ENCODE results near the gene HCN2. TPM values are rescaled to one million over a fixed set of nuclear protein-coding genes. Genes with fewer than 3 reads are reported as not detected.

HCN2 gene
- total and polyA plus RNA-seq, 2 of the 8 experiments (the other 6 are each of a cell fraction or from before 2014, with no cell fraction given) = 1.0 to 4.0 TPM

DNA sequence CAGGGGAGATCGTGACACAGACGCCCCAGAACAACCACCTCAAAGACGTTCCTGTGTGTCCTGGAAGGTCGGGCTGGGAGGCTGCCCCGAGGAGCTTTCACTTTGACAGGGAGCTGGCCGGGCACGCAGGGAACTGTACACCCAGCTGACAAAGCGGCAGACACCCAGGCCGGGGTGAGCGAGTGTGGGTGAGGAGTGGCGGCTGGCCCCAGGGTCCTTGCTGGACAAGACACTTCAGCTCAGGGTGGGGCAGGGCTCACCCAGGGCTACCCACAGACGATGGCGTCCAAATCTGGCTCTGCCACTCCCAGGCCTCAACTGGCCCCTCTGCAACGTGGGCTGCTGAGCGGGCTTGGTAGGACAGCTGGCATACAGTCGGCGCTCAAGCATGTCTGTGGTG, 52.0 kb downstream of the HCN2 start (continued):
- TF ChIP-seq, protein P1, sequence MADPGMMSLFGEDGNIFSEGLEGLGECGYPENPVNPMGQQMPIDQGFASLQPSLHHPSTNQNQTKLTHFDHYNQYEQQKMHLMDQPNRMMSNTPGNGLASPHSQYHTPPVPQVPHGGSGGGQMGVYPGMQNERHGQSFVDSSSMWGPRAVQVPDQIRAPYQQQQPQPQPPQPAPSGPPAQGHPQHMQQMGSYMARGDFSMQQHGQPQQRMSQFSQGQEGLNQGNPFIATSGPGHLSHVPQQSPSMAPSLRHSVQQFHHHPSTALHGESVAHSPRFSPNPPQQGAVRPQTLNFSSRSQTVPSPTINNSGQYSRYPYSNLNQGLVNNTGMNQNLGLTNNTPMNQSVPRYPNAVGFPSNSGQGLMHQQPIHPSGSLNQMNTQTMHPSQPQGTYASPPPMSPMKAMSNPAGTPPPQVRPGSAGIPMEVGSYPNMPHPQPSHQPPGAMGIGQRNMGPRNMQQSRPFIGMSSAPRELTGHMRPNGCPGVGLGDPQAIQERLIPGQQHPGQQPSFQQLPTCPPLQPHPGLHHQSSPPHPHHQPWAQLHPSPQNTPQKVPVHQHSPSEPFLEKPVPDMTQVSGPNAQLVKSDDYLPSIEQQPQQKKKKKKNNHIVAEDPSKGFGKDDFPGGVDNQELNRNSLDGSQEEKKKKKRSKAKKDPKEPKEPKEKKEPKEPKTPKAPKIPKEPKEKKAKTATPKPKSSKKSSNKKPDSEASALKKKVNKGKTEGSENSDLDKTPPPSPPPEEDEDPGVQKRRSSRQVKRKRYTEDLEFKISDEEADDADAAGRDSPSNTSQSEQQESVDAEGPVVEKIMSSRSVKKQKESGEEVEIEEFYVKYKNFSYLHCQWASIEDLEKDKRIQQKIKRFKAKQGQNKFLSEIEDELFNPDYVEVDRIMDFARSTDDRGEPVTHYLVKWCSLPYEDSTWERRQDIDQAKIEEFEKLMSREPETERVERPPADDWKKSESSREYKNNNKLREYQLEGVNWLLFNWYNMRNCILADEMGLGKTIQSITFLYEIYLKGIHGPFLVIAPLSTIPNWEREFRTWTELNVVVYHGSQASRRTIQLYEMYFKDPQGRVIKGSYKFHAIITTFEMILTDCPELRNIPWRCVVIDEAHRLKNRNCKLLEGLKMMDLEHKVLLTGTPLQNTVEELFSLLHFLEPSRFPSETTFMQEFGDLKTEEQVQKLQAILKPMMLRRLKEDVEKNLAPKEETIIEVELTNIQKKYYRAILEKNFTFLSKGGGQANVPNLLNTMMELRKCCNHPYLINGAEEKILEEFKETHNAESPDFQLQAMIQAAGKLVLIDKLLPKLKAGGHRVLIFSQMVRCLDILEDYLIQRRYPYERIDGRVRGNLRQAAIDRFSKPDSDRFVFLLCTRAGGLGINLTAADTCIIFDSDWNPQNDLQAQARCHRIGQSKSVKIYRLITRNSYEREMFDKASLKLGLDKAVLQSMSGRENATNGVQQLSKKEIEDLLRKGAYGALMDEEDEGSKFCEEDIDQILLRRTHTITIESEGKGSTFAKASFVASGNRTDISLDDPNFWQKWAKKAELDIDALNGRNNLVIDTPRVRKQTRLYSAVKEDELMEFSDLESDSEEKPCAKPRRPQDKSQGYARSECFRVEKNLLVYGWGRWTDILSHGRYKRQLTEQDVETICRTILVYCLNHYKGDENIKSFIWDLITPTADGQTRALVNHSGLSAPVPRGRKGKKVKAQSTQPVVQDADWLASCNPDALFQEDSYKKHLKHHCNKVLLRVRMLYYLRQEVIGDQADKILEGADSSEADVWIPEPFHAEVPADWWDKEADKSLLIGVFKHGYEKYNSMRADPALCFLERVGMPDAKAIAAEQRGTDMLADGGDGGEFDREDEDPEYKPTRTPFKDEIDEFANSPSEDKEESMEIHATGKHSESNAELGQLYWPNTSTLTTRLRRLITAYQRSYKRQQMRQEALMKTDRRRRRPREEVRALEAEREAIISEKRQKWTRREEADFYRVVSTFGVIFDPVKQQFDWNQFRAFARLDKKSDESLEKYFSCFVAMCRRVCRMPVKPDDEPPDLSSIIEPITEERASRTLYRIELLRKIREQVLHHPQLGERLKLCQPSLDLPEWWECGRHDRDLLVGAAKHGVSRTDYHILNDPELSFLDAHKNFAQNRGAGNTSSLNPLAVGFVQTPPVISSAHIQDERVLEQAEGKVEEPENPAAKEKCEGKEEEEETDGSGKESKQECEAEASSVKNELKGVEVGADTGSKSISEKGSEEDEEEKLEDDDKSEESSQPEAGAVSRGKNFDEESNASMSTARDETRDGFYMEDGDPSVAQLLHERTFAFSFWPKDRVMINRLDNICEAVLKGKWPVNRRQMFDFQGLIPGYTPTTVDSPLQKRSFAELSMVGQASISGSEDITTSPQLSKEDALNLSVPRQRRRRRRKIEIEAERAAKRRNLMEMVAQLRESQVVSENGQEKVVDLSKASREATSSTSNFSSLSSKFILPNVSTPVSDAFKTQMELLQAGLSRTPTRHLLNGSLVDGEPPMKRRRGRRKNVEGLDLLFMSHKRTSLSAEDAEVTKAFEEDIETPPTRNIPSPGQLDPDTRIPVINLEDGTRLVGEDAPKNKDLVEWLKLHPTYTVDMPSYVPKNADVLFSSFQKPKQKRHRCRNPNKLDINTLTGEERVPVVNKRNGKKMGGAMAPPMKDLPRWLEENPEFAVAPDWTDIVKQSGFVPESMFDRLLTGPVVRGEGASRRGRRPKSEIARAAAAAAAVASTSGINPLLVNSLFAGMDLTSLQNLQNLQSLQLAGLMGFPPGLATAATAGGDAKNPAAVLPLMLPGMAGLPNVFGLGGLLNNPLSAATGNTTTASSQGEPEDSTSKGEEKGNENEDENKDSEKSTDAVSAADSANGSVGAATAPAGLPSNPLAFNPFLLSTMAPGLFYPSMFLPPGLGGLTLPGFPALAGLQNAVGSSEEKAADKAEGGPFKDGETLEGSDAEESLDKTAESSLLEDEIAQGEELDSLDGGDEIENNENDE (IDR thresholded peaks at IDR 0.05; ENCODE audit: insufficient replicate concordance, low read length) = no peak
- no peak for TF ChIP-seq TCF12 (IDR thresholded peaks at IDR 0.05; ENCODE audit: low read depth, low read length)
- TF ChIP-seq JUN (IDR thresholded peaks at IDR 0.05; ENCODE audit: low read depth, low read length) = no peak
- TF ChIP-seq HDAC6 (IDR thresholded peaks at IDR 0.05; ENCODE audit: low read depth, low read length) = no peak
- no peak for TF ChIP-seq SAP30 (IDR thresholded peaks at IDR 0.05; ENCODE audit: insufficient read depth, insufficient replicate concordance, low read length)
- no peak for TF ChIP-seq JUND (IDR thresholded peaks at IDR 0.05; ENCODE audit: low read length)
- no peak for TF ChIP-seq CHD1 (IDR thresholded peaks at IDR 0.05; ENCODE audit: low read depth, low read length)
- no peak for TF ChIP-seq GABPA (IDR thresholded peaks at IDR 0.05; ENCODE audit: borderline replicate concordance, insufficient read depth, low read length)
- no peak for TF ChIP-seq TAF7 (optimal IDR thresholded peaks at IDR 0.05; ENCODE audit: borderline replicate concordance, low read depth, low read length)
- TF ChIP-seq RXRA (IDR thresholded peaks at IDR 0.05; ENCODE audit: insufficient read depth, low read depth, low read length) = no peak
- TF ChIP-seq HDAC2 (IDR thresholded peaks at IDR 0.05; ENCODE audit: borderline replicate concordance in 1 of 2, low read depth in 2 of 2, low read length in 2 of 2) = no peak
